HEK293T (cell line): Measurements from ENCODE around the gene GLB1L3.

Experiments
- ELF4 ChIP-seq: fragments of 450-650 bp; IDR thresholded peaks from 2 replicates; pipeline ENCODE4 v1.6.1; 2017; ENCODE audit warnings: antibody characterized with exemption
- SP1 ChIP-seq: fragments of 450-650 bp; IDR thresholded peaks from 2 replicates; pipeline ENCODE4 v1.6.1; 2017

DNA sequence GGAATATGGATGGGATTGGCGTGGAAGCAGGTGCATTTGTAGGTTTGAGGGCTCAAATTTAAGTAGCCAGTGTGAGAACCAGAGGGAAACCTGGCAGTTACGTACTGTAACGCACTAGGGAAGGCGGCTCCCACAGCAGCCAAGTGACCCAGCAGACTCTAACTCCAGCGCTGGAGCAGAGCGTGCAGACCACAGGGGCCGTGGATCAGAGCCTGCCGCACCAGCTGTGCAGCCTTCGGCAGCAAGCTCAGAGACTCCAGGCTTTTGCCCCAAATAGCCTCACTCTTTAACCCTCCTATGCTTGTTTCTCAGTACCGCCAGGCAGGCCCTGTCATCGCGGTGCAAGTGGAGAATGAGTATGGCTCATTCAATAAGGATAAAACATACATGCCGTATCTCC lies 12.3 kb downstream of the GLB1L3 start:
- no peak for TF ChIP-seq SP1
- no peak for TF ChIP-seq ELF4
